IPS-11a (cell line): ENCODE measurements around the gene SLC37A3.
"Not testable (repeated sequence)": the region's sequence is repeated elsewhere in the genome, so short reads cannot be mapped to it uniquely, and the experiment has no call there.

ENCODE experiments used
- H3K4me3 ChIP-seq: one replicate; pipeline ENCODE4 v1.5.1; 2013; ENCODE audit warnings: low read depth, low read length, control low read depth

Gene SLC37A3

DNA sequence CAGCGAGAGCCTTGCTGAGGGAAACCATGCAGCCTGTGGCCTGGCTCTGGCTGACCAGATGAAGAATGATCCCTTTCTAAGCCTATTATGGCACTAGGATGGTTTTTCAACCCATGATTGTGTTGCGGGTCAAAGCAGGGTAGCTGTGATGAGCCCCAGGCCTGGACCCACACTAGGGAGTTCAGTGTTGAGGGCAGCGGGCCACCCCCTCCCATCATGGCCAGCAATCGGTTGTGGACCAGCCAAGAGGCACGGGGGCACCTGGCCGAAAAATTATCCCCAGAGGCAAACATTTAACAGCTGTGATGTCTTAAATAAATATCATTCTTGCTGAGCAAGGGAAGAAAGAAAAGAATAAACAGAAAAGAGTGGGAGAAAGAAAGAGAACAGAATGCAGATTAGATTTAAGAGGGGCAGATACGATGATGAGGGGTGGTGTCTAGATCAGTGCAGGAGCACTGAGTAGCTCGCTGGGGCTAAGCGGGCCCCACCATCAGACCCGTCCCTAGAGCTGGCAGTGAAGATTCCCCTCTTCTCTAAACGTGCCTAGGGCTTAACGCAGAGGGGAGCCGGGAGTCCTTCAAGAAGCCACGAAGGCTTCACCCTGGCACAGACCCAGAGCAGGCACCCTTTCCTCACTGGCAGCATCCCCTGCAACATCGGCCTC lies 82.7 kb downstream of the SLC37A3 start:
- no peak overlapping the region for H3K4me3 ChIP-seq

DNA sequence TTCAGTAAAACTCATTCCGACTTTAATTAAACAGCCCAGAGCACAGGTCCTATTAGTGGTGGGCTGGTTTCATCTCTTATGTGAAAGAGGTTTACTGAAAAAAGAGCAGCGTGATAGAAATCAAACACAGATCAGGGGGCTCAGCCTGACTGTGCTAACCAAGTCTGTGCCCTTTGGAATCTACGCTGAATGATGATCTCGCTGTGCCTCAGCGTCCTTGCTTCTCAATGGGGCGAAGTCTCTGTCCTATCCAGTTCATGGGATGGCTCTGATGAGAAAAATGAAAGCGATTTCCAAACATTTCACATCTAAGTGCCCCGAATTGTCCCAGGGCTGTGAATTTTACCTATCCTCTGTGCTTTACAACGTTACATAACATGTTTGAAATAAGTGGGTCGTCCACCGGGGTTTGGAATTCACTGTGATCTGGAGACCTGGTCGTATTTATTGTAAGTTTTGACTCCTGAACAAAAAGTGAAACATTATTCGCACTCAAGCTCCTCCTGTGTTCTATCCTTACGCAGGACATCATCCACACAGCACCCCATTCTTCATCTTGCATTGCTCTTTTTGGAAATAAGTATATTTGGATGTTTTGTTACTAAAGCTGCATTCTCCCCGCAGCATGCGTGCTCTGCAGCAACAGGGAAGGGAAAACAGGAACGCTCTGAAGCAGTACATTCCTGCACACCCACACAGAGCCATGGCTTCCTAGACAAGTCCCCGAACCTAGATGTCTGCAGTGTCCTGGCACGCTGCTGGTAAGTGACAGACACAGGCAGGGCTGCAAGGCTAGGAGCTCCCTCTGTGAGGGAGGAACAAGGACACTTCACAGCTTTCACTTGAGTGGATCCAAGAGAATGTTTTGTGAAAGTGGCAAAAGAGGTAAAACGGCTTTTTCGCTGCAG lies 83.5 kb downstream of the SLC37A3 start:
- no peak overlapping the region for H3K4me3 ChIP-seq

DNA sequence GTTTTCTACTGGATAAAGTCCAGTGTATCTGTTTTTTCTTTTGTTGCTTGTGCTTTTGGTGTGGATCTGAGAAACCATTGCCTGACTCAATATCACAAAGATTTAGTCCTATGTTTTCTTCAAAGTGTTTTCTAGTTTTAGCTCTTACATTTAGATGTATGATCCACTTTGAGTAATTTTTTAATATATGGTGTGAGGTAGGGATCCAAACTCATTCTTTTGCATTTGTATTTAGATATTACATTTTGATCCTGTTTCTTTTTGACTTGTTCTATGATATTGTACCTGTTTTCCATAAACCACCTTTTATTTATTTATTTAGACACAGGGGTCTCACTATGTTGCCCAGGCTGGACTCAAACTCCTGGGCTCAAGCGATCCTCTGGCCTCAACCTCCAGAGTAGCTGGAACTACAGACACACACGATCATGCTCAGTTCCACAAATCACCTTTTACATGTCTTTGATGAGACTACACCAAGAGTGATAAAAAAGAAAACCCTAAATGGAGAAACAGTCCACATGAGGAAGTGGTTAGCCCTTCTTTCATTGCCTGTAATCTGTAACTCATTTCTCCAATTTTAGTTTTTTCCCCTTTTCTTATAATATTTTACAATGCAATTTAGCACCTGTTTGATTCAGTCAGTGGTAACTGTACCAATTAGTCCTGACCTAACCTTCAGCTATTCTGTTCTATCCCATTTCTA lies 86.0 kb downstream of the SLC37A3 start:
- H3K4me3 ChIP-seq: no peak overlapping the region

DNA sequence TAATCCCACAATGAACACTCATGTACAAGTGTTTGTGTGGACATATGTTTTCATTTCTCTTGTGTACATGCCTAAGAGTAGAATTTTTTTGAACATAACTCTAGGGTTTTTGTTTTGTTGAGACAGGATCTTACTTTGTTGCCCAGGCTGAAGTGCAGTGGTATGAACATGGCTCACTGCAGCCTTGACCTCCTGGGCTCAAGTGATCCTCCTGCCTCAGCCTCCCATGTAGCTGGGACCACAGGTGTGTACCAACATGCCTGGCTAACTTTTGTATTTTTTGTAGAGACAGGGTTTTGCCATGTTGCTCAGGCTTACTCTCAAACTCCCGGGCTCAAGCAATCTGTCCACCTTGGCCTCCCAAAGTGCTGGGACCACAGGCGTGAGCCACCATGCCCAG lies 87.2 kb downstream of the SLC37A3 start:
- H3K4me3 ChIP-seq: not testable (repeated sequence)

DNA sequence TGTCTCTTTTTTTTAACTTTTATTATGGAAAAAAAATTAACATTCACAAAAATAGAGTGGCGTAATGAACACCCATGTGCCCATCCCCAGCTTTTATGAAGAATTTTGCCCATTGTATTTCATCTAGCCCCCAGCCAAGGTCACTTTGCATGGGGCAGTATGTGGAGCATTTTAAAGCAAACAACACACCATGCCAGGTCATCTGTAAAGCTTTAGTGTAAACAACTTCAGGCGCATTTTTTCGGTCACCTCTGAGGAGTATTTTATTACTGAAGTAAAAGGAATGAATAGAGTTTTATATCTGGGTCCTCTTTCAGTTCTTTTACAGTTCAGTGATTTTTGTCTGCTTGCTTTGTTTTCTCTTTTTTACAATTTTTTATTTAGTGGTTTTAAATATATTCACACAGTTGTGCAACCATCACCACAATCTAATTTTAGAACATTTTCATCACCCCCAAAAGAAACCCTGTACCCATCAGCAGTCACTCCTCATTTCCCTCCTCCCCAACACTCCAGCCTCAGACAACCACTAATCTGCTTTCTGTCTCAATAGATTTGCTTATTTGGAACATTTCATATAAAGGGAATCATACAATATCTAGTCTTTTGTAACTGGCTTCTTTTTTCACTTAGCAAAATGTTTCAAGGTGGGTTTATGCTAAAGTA lies 87.9 kb downstream of the SLC37A3 start:
- H3K4me3 ChIP-seq: no peak overlapping the region

DNA sequence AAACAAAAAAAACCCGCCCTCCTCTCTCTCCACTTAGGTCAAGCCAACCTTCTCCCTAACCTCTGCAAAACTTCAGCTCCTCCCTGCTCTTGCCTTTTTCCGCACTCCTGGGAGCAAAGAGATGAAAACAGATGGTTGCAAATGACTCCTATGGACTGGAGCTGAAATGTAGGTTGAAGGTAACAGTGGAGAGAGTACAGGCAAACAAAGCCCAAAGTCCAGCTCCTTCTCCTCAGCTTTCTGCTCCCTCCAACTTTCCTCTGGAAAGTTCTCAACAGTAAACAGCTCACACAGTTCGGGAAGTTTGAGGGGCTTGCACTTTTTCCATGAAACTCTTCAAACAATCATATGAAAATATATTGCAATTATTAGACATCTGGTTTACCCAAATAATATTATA lies 90.3 kb downstream of the SLC37A3 start:
- H3K4me3 ChIP-seq: no peak overlapping the region

DNA sequence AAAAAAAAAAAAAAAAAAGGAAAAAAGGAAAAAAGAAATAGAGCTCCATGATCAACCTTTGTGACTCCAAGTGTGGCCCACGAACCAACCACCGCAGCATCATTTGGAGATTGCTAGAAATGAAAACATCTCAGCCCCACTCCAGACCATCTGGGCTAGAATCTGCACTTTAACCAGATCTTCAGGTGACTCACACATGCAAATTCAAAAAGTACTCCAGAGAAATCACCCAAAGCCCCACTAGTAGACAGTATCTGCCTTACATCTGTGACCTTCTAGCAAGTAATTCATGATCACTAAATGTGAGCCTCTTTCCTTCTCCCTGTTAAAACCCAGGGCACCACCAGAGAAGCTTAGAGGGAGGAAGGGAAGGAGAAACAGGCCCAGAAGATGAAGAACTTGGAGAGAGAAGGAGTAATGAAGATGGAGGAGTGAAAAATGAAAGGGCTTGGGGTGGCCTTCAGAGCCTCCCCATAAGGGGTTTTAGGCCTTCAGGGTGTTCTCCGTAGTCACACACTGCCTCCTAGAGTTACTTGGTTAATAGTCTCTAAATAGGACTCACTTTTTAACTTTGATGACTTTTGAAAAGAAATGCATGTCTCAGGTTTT lies 94.0 kb downstream of the SLC37A3 start:
- H3K4me3 ChIP-seq: no peak overlapping the region

DNA sequence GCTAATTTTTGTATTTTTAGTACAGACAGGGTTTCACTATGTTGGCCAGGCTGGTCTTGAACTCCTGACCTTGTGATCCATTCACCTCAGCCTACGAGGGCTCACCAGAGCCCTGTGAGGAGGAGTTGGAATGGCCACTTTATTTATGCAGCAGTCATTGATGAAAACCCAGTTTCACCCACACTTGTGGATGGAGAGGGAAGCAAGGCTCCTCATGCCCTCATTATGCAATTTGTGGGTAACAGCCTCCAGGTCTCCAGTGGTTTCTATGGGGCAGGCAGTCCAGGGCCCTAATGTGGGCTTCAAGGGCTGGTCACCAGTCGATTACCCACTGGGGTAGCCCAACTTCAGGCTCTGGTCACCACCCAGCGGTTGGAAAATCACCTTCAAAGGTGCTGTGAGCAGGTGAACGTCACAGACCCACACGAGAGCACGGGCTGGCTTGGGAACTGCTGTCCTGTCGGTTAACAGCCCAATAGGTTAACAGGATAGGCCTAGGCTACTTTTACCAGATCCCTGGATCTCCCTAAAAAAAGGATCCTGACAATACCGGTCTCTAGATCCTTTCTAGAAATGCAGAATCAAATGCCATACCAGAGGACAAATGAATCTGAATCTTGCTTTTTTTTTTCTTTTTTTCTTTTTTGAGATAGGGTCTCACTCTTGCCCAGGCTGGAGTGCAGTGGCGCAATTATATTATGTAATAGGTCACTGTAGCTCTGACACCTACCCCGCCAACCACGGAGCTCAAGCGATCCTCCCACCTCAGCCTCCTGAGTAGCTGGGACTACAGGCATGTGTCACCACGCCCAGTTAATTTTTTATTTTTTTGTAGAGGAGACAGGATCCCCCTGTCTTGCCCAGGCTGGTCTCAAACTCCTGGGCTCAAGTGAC lies 97.8 kb downstream of the SLC37A3 start:
- H3K4me3 ChIP-seq: no peak overlapping the region

DNA sequence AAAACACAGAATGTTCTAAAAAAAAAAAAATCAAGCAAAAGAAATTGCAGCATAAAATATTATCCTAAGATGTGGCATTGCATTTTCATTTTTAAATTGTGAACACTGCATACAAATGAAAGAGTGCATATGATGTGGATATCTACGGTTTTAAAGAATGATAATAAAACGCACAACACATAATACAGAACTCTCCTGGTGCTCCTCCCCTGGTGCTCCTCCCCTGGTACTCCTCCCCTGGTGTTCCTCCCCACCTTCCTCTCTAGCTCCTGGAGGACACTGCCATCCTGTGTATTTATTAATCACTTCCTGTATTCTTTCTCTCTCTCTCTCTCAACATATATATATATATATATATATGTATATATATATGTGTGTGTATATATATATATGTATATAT lies 100.1 kb downstream of the SLC37A3 start:
- no peak overlapping the region for H3K4me3 ChIP-seq

DNA sequence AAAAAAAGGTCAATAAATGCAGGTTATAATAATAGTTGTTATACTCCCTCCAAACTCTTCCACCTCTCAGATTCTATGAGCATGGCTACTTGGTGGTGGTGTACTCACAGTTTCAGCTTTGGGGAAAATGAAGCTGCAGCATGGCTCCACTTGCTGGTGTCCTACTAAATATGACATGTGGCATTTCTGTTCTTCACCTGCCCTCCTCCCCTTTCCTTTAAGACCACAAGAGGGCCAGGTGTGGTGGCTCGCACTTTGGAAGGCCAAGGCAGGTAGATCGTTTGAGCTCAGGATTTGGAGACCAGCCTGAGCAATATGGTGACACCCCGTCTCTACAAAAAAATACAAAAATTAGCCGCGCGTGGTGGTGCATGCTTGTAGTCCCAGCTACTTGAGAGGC lies 101.1 kb downstream of the SLC37A3 start:
- no peak overlapping the region for H3K4me3 ChIP-seq

DNA sequence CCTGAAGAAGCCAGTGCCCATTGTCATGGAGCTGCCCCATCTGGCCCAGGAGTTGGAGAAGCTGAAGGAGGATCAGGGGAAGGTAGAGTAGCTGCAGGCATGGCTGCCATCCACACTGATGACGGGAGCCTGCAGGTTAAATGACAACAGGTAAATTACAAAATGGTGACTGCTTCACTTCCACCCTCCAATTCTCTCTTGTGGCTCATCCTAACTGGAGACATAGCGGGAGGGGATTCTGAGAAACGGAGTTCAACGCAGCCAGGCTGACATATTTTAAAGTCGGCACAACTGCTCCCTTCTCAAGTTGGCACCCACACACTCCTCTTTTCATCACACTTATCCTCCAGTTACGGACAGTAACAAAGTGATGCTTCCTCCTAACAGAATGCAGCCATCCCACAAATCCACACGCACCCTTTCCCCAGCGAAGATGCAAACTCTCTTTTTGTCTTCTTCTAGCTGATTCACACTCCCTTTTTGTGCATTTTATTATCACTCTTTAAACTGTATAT lies 103.0 kb downstream of the SLC37A3 start:
- no peak overlapping the region for H3K4me3 ChIP-seq

DNA sequence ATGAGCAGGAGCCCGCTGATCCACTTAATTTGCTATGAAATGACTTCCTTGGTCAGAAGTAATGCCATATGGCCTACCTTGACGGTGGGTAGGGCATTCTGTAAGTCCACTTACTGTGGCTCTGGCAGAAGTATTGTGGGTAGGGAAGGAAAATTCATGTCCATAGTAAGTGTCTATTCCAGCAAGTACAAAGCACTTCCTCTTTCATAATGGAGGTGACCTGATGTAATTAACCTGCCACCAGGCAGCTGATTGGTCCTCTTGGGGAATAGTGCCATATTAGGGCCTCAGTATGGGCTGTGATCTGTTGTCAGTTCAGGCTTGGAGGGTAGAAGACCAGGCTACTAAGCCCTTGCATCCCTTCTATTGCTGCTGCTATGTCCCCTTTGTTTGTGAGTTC lies 103.9 kb downstream of the SLC37A3 start:
- H3K4me3 ChIP-seq: no peak overlapping the region

DNA sequence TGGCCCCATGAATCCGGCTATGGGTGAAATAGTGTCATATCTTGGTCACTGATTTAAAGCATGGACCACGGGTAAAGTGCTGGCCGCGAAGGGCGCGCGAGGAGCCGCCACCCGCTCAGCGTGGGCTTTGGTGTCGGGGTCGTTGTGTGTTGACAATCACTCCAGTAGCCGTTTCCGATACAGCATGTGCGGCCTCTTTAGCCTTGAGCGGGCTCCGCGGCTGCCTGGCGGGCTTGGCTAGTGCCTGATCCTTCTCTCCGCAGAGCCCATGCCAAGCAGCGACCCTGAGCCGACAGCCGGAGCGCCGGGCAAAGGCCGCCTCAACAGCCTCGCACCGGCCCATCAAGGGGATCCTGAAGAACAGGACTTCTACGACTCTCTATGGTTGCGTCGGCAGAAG lies 105.9 kb downstream of the SLC37A3 start:
- no peak overlapping the region for H3K4me3 ChIP-seq

DNA sequence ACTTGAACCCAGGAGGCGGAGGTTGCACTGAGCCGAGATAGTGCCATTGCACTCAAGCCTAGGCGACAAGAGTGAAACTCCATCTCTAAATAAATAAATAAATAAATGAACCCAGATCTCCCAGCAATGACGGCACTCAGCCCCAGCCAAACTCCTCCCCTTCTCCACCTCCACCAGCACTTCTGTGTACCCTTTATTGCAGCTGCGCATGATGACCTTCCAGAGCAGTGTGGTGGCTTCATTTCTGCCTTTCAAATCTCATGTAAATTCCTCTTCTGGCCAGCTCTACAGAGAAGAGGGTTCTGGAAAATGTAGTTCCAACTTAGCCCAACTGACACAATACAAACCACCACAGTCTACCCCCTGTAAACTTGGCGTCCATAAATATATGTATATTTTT lies 108.5 kb downstream of the SLC37A3 start:
- H3K4me3 ChIP-seq: no peak overlapping the region

DNA sequence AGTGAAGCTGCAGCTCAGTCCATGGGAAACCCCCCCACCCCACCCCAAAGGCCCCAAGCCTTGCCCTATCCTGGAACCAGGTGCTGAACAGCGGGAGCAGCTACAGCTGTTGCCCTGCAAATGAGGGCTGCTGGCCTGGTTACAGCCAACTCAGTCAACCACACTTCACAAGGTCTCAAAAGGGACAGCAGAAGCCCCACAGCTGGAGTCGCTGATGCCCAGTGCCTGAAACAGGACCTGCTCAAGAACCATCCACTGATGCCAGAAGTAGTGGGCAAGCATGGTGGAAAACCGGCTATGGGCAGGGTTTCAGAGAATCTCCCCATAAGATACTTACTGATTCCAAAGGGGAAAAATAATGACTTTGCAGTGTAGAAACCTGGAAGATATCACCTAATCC lies 110.3 kb downstream of the SLC37A3 start:
- no peak overlapping the region for H3K4me3 ChIP-seq

DNA sequence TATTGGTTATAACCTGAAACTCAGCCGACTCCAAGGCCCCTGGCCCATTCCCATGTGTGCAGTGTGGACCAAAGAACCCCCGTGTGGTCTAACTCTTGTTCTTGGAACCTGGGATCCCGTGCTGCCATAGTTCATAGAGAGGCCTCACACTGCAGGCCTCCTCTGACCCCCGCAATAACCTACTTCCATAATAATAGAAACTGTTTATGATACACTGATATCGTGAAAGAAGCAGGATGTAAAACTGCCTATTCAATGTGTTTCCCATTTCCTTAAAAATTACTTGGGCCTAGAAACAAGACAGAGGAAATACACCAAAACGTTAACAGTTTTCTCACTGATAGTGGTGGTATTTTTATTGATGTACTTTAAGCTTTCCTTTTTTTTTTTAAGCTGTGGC lies 112.4 kb downstream of the SLC37A3 start:
- H3K4me3 ChIP-seq: no peak overlapping the region

DNA sequence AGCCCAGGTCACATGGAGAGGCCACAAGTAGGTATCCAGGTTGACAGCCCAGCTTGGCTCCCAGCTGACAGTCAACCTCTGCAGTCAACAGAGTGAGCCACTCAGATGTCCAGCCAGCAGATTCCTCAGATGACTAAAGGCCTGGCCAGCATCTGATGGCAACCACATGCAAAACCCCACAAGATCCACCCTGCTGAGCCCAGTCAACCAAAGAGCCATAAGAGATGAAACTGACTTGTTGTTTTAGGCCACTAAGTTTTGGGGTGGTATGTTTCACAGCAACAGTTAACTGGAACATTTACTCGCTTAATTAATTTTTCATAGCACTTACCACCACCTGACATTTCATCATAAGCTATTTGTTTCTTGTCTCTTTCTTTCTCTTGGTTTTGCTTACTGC lies 114.3 kb downstream of the SLC37A3 start:
- H3K4me3 ChIP-seq: no peak overlapping the region
